Ovary (tissue), 3 donors: ENCODE measurements around the gene PTPRQ.

Experiments
- EP300 ChIP-seq: sonication (generic); formaldehyde crosslinking; IDR thresholded peaks from one replicate; pipeline ENCODE4 v1.6.1; 2017; ENCODE audit warnings: antibody characterized with exemption
- POLR2A ChIP-seq: fragments of 450-650 bp; IDR thresholded peaks from one replicate; pipeline ENCODE4 v1.6.1; 2017; ENCODE audit warnings: antibody characterized with exemption, mild to moderate bottlenecking, moderate library complexity
- TF ChIP-seq, protein P1 (sequence below), 3 donors: fragments of 450-650 bp in 2 of 3; fragments of 200-600 bp in 1 of 3; IDR thresholded peaks; one replicate each; pipeline versions ENCODE4 v1.5.1 to v1.8.0; 2016 to 2022; ENCODE audit warnings: antibody characterized with exemption in 3 of 3, mild to moderate bottlenecking in 1 of 3
- donor health status: DM: no; HTN: no; CAD: no.

DNA sequence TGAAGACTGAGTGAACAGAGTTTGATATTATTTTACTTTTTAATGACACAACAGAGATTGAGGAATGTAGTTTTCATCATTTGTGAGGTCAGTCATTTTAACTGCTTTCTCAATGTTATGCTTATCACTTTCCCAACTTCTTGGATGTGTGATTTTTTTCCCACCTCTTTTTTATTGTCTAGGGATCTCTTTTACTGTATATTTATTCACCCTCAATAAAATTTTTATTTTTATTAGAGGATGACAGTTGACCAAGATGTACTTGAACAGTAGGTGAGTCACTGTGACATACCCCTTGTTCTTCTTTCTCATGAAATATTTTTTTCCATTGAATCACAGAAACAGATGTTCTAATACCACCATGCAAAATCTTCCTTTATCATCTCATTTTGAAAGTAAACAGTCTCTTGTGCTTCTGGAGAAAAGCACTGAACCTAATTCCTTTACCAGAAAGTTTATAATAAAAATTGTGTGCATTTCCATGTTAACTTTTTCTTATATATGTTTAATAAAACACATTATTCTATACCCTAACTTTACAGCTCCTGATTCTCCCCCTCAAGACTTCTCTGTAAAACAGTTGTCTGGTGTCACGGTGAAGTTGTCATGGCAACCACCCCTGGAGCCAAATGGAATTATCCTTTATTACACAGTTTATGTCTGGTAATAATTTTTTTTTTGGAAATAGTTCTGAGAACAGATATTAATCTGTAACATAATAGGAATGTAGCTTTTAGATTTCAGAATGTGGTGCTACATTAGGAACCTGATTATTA is 65.9 kb downstream of the PTPRQ start:
- TF ChIP-seq, protein P1, sequence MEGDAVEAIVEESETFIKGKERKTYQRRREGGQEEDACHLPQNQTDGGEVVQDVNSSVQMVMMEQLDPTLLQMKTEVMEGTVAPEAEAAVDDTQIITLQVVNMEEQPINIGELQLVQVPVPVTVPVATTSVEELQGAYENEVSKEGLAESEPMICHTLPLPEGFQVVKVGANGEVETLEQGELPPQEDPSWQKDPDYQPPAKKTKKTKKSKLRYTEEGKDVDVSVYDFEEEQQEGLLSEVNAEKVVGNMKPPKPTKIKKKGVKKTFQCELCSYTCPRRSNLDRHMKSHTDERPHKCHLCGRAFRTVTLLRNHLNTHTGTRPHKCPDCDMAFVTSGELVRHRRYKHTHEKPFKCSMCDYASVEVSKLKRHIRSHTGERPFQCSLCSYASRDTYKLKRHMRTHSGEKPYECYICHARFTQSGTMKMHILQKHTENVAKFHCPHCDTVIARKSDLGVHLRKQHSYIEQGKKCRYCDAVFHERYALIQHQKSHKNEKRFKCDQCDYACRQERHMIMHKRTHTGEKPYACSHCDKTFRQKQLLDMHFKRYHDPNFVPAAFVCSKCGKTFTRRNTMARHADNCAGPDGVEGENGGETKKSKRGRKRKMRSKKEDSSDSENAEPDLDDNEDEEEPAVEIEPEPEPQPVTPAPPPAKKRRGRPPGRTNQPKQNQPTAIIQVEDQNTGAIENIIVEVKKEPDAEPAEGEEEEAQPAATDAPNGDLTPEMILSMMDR (IDR thresholded peaks at IDR 0.05) = no peak
- no peak for TF ChIP-seq POLR2A
- TF ChIP-seq EP300 = no peak
